Body of pancreas (tissue), 4 donors: ENCODE measurements around the gene NEU4.
"Not testable (repeated sequence)": the region's sequence is repeated elsewhere in the genome, so short reads cannot be mapped to it uniquely, and the experiment has no call there.

Experiments used
- POLR2A ChIP-seq, 3 donors: fragments of 450-650 bp; IDR thresholded peaks; one replicate each; pipeline ENCODE4 v1.6.1; 2016; ENCODE audit warnings: antibody characterized with exemption in 3 of 3, mild to moderate bottlenecking in 2 of 3
- TF ChIP-seq, protein P1 (sequence below), 7 experiments: fragments of 450-650 bp in 4 of 7; fragments of 200-600 bp in 3 of 7; sonication (generic) in 3 of 7; IDR thresholded peaks; one replicate each; pipeline ENCODE4 v1.5.1; 2016 to 2019; ENCODE audit warnings: antibody characterized with exemption in 7 of 7

DNA sequence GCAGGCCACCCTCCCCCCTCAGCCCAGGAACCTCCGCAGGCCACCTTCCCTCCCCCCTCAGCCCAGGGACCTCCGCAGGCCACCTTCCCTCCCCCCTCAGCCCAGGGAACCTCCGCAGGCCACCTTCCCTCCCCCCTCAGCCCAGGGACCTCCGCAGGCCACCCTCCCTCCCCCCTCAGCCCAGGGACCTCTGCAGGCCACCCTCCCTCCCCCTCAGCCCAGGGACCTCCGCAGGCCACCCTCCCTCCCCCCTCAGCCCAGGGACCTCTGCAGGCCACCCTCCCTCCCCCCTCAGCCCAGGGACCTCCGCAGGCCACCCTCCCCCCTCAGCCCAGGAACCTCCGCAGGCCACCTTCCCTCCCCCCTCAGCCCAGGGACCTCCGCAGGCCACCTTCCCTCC lies 2.8 kb upstream of the NEU4 start:
- TF ChIP-seq, protein P1, sequence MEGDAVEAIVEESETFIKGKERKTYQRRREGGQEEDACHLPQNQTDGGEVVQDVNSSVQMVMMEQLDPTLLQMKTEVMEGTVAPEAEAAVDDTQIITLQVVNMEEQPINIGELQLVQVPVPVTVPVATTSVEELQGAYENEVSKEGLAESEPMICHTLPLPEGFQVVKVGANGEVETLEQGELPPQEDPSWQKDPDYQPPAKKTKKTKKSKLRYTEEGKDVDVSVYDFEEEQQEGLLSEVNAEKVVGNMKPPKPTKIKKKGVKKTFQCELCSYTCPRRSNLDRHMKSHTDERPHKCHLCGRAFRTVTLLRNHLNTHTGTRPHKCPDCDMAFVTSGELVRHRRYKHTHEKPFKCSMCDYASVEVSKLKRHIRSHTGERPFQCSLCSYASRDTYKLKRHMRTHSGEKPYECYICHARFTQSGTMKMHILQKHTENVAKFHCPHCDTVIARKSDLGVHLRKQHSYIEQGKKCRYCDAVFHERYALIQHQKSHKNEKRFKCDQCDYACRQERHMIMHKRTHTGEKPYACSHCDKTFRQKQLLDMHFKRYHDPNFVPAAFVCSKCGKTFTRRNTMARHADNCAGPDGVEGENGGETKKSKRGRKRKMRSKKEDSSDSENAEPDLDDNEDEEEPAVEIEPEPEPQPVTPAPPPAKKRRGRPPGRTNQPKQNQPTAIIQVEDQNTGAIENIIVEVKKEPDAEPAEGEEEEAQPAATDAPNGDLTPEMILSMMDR (IDR thresholded peaks at IDR 0.05): not testable (repeated sequence)
- not testable (repeated sequence) for TF ChIP-seq POLR2A (IDR thresholded peaks at IDR 0.05)
